ENCODE measurements around the gene OR9Q1.

The OR9Q1 gene

GRCh38 chr11:58004664-58005063 is 19.0 kb upstream of the OR9Q1 start:
- ATAC-seq (no peak), DNase-seq (ENCODE audit: low spot score in 2 of 2) (no peak)
- no peak overlapping the region for H3K27ac Mint-ChIP-seq
- no peaks in the 10 kb centered on the region for H3K36me3 Mint-ChIP-seq
- H3K4me1 Mint-ChIP-seq: no peaks in the 10 kb centered on the region
- no peaks in the 10 kb centered on the region for H3K9me3 Mint-ChIP-seq
- H3K4me3 Mint-ChIP-seq: no peak overlapping the region

- no peak overlapping the region for H3K27ac Mint-ChIP-seq
- ATAC-seq: no peak
- no peak for DNase-seq (ENCODE audit: low spot score in 2 of 2)
- no peaks in the 10 kb centered on the region for H3K4me1 Mint-ChIP-seq
- H3K4me3 Mint-ChIP-seq: no peak overlapping the region
- H3K9me3 Mint-ChIP-seq: no peaks in the 10 kb centered on the region
- no peaks in the 10 kb centered on the region for H3K36me3 Mint-ChIP-seq
Observed at GRCh38 chr11:58006940-58007339, 16.7 kb upstream of the OR9Q1 start.

- H3K36me3 Mint-ChIP-seq: no peaks in the 10 kb centered on the region
- H3K4me1 Mint-ChIP-seq: no peaks in the 10 kb centered on the region
- ATAC-seq (no peak), DNase-seq (ENCODE audit: low spot score in 2 of 2) (no peak)
- H3K9me3 Mint-ChIP-seq: peaks cover 3% of the 10 kb centered on the region
- no peak overlapping the region for H3K4me3 Mint-ChIP-seq
- no peak overlapping the region for H3K27ac Mint-ChIP-seq
Observed at GRCh38 chr11:58011771-58012170, 11.9 kb upstream of the OR9Q1 start.

- Mint-ChIP-seq H3K4me3 (no peak overlapping the region), H3K9me3 (no peaks in the 10 kb centered on the region), H3K36me3 (no peaks in the 10 kb centered on the region), H3K27ac (no peak overlapping the region), H3K4me1 (no peaks in the 10 kb centered on the region)
- ATAC-seq (no peak), DNase-seq (ENCODE audit: low spot score in 2 of 2) (no peak)
Observed at GRCh38 chr11:58024601-58025091, 965 bp downstream of the OR9Q1 start.

- Mint-ChIP-seq H3K9me3 (no peaks in the 10 kb centered on the region), H3K4me1 (no peaks in the 10 kb centered on the region), H3K27ac (no peak overlapping the region), H3K36me3 (no peaks in the 10 kb centered on the region), H3K4me3 (no peak overlapping the region)
- no peak for DNase-seq (ENCODE audit: low spot score in 2 of 2)
- ATAC-seq: no peak
Observed at GRCh38 chr11:58027341-58027740, 3.7 kb downstream of the OR9Q1 start.

GRCh38 chr11:58028687-58029411 is 5.2 kb downstream of the OR9Q1 start:
- H3K4me3 Mint-ChIP-seq: no peak overlapping the region
- DNase-seq (ENCODE audit: low spot score in 2 of 2): no peak
- no peaks in the 10 kb centered on the region for H3K4me1 Mint-ChIP-seq
- no peaks in the 10 kb centered on the region for H3K9me3 Mint-ChIP-seq
- H3K36me3 Mint-ChIP-seq: no peaks in the 10 kb centered on the region
- H3K27ac Mint-ChIP-seq: no peak overlapping the region
- ATAC-seq: no peak

GRCh38 chr11:58030653-58031052 is 7.0 kb downstream of the OR9Q1 start, which contains the start of gene OR6Q1:
Gene OR6Q1, plus strand, starts transcription at chr11:58030953. Its CDS starts 0 bp downstream, at chr11:58030953.
- no peak for DNase-seq (ENCODE audit: low spot score in 2 of 2)
- ATAC-seq: no peak
- Mint-ChIP-seq H3K36me3 (no peaks in the 10 kb centered on the region), H3K27ac (no peak within 1 kb of the TSS), H3K4me3 (no peak within 1 kb of the TSS), H3K4me1 (no peaks in the 10 kb centered on the region), H3K9me3 (peaks cover 3% of the 10 kb centered on the region)

GRCh38 chr11:58034471-58034870 is 10.8 kb downstream of the OR9Q1 start:
- Mint-ChIP-seq H3K4me1 (no peaks in the 10 kb centered on the region), H3K4me3 (no peak overlapping the region), H3K27ac (no peak overlapping the region), H3K9me3 (peaks cover 3% of the 10 kb centered on the region), H3K36me3 (no peaks in the 10 kb centered on the region)
- DNase-seq (ENCODE audit: low spot score in 2 of 2) (no peak), ATAC-seq (no peak)

- Mint-ChIP-seq H3K9me3 (peaks cover 2% of the 10 kb centered on the region), H3K27ac (no peak overlapping the region), H3K4me3 (no peak overlapping the region), H3K36me3 (no peaks in the 10 kb centered on the region), H3K4me1 (no peaks in the 10 kb centered on the region)
- ATAC-seq: no peak
- no peak for DNase-seq (ENCODE audit: low spot score in 2 of 2)
Observed at GRCh38 chr11:58039589-58039988, 15.9 kb downstream of the OR9Q1 start.

- no peaks in the 10 kb centered on the region for H3K36me3 Mint-ChIP-seq
- H3K9me3 Mint-ChIP-seq: no peaks in the 10 kb centered on the region
- DNase-seq (ENCODE audit: low spot score in 2 of 2) (no peak), ATAC-seq (no peak)
- H3K4me1 Mint-ChIP-seq: no peaks in the 10 kb centered on the region
- H3K4me3 Mint-ChIP-seq: no peak overlapping the region
- H3K27ac Mint-ChIP-seq: no peak overlapping the region
Observed at GRCh38 chr11:58043379-58043778, 19.7 kb downstream of the OR9Q1 start.

GRCh38 chr11:58046231-58046630 is 22.6 kb downstream of the OR9Q1 start:
- H3K9me3 Mint-ChIP-seq: no peaks in the 10 kb centered on the region
- H3K27ac Mint-ChIP-seq: no peak overlapping the region
- no peaks in the 10 kb centered on the region for H3K4me1 Mint-ChIP-seq
- ATAC-seq: no peak
- DNase-seq (ENCODE audit: low spot score in 2 of 2): no peak
- no peaks in the 10 kb centered on the region for H3K36me3 Mint-ChIP-seq
- no peak overlapping the region for H3K4me3 Mint-ChIP-seq

- DNase-seq (ENCODE audit: low spot score in 2 of 2) (no peak), ATAC-seq (no peak)
- no peak overlapping the region for H3K4me3 Mint-ChIP-seq
- H3K4me1 Mint-ChIP-seq: no peaks in the 10 kb centered on the region
- H3K36me3 Mint-ChIP-seq: no peaks in the 10 kb centered on the region
- H3K27ac Mint-ChIP-seq: no peak overlapping the region
- H3K9me3 Mint-ChIP-seq: no peaks in the 10 kb centered on the region
Observed at GRCh38 chr11:58047818-58048217, 24.1 kb downstream of the OR9Q1 start.

- Mint-ChIP-seq H3K36me3 (no peaks in the 10 kb centered on the region), H3K4me3 (no peak overlapping the region), H3K4me1 (no peaks in the 10 kb centered on the region), H3K9me3 (no peaks in the 10 kb centered on the region), H3K27ac (no peak overlapping the region)
- DNase-seq (ENCODE audit: low spot score in 2 of 2) (no peak), ATAC-seq (no peak)
Observed at GRCh38 chr11:58055806-58056401, 32.2 kb downstream of the OR9Q1 start.

GRCh38 chr11:58057481-58057880 is 33.8 kb downstream of the OR9Q1 start:
- DNase-seq (ENCODE audit: low spot score in 2 of 2): no peak
- Mint-ChIP-seq H3K27ac (no peak overlapping the region), H3K36me3 (no peaks in the 10 kb centered on the region), H3K4me1 (no peaks in the 10 kb centered on the region), H3K4me3 (no peak overlapping the region), H3K9me3 (no peaks in the 10 kb centered on the region)
- ATAC-seq: no peak

- no peak for DNase-seq (ENCODE audit: low spot score in 2 of 2)
- Mint-ChIP-seq H3K4me1 (no peaks in the 10 kb centered on the region), H3K9me3 (no peaks in the 10 kb centered on the region), H3K36me3 (no peaks in the 10 kb centered on the region), H3K4me3 (no peak overlapping the region), H3K27ac (no peak overlapping the region)
- no peak for ATAC-seq
Observed at GRCh38 chr11:58058276-58059006, 34.8 kb downstream of the OR9Q1 start.

- Mint-ChIP-seq H3K4me3 (no peak overlapping the region), H3K27ac (no peak overlapping the region), H3K4me1 (no peaks in the 10 kb centered on the region), H3K9me3 (no peaks in the 10 kb centered on the region), H3K36me3 (no peaks in the 10 kb centered on the region)
- ATAC-seq (no peak), DNase-seq (ENCODE audit: low spot score in 2 of 2) (no peak)
Observed at GRCh38 chr11:58059007-58059350, 35.3 kb downstream of the OR9Q1 start.
